HEK293T (cell line): Measurements from ENCODE around the gene STIP1.

Source experiments
- ARNT ChIP-seq: fragments of 450-650 bp; IDR thresholded peaks from 2 replicates; pipeline ENCODE4 v1.6.1; 2017; ENCODE audit warnings: mild to moderate bottlenecking
- TARDBP ChIP-seq: fragments of 450-650 bp; IDR thresholded peaks from 2 replicates; pipeline ENCODE4 v1.6.1; 2016

DNA sequence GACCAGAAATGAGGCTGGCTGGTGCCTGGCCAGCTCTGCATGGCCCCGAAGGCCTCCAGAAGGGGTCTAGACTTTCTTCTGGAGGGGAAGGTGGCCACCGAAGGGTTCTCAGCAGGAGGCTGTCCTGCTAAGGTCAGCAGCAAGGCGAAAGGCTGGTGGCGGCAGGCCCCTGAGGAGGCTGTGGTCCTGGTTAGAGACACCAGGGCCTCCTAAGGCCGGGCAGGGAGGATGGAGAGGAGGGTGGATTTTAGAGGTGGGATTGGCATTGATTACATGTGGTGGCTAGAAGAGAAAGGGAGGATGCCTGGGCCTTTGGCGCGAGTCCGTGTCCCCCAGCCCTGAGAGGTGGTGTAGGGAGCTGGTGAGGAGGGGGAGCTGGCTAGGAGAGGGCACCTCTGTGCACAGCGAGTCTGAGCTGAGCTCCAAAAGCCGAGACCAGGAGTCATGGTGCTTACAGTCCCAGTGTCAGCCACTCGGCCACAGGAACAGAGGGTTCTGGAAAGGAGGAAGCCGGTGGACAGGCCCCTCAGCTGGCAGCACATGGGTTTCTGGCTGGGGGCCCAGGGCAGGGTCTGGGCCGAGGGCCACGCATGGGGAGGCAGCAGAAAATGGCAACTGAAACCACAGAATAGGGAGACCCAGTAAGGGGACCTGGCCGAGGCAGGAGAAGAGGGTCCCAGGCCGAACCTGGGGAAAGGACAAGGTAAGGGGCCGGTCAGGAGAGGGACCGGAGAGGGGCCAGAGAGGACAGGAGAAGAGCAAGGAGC, 23.0 kb downstream of the STIP1 start:
- no peak for TF ChIP-seq TARDBP
- no peak for TF ChIP-seq ARNT
